Esophagus (tissue), 2 donors: ENCODE measurements around the gene ZNRF2. TPM values are rescaled to one million over a fixed set of nuclear protein-coding genes. Genes with fewer than 3 reads are reported as not detected.

Experiments used
- H3K27ac ChIP-seq, 2 donors: one replicate each; pipeline ENCODE4 v1.5.1; 2013; ENCODE audit warnings: low read depth in 2 of 2, mild to moderate bottlenecking in 2 of 2, inconsistent platforms in 1 of 2, low read length in 1 of 2, moderate library complexity in 1 of 2
- H3K27me3 ChIP-seq, 2 donors: one replicate each; pipeline ENCODE4 v1.6.1; 2013; ENCODE audit warnings: low read length in 2 of 2, control low read depth in 1 of 2, mild to moderate bottlenecking in 1 of 2; ENCODE audit not compliant: insufficient read depth in 2 of 2, control insufficient read depth in 1 of 2
- H3K36me3 ChIP-seq, 2 donors: one replicate each; pipeline ENCODE4 v1.6.1; 2013; ENCODE audit warnings: low read length in 1 of 2; ENCODE audit not compliant: control insufficient read depth in 2 of 2, insufficient read depth in 2 of 2
- H3K4me1 ChIP-seq, 2 donors: one replicate each; pipeline ENCODE4 v1.6.1; 2013; ENCODE audit warnings: low read length in 1 of 2; ENCODE audit not compliant: control insufficient read depth in 2 of 2, insufficient read depth in 2 of 2
- H3K4me3 ChIP-seq, 2 donors: one replicate each; pipeline ENCODE4 v1.5.1; 2013; ENCODE audit warnings: low read length in 2 of 2, mild to moderate bottlenecking in 2 of 2, low read depth in 1 of 2, moderate library complexity in 1 of 2
- H3K9me3 ChIP-seq, 2 donors: one replicate each; pipeline ENCODE4 v1.6.1; 2013; ENCODE audit warnings: mild to moderate bottlenecking in 2 of 2, low read depth in 1 of 2, low read length in 1 of 2, moderate library complexity in 1 of 2; ENCODE audit not compliant: control insufficient read depth in 2 of 2, insufficient read depth in 1 of 2
- WGBS, 2 donors: extraction: QIAGEN DNeasy Blood & Tissue Kit; methylation state at CpG; one replicate each; pipeline ENCODE4 v1.1.7; 2013; 5-methylcytosine and 5-hydroxymethylcytosine counted together
- polyA plus RNA-seq, 2 donors: library from polyadenylated mRNA; stranded (reverse); fragments of 200-250 nt; gene quantifications; one replicate each; pipeline ENCODE4 v1.2.3, GENCODE V29; 2013
- donor health status: healthy with polysubstance abuse.
- donor health status: Bipolar disorder and iron deficiency.

The ZNRF2 gene
- polyA plus RNA-seq, 2 donors = 7.9 to 9.0 TPM

DNA sequence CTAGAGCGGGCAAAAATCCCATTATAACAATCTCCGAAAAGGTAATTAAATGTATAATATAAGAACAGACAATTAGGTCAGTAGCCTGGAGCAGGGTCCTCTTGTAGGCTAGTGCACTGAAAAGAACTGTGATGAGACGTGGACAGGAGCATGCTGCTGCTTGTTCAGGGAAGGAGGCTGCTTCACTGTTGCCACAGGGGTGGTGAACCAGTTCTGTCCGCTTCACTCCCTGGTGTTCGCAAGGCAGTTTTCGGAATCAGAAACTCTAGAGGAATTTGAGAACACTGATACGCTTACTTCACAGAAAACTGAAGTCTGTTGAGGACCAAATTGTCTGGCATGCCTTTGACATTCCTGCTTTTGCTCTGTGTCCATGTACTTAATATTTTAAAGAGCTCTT, 17.4 kb downstream of the ZNRF2 start:
- Histone ChIP-seq H3K4me3 (no peak overlapping the region), H3K9me3 (no peaks in the 10 kb centered on the region), H3K36me3 (no peaks in the 10 kb centered on the region), H3K27ac (no peak overlapping the region), H3K4me1 (no peaks in the 10 kb centered on the region), H3K27me3 (no peaks in the 10 kb centered on the region)
- 58 to 71% methylated on average over 7 of the region's 7 CpGs for WGBS, 2 donors

DNA sequence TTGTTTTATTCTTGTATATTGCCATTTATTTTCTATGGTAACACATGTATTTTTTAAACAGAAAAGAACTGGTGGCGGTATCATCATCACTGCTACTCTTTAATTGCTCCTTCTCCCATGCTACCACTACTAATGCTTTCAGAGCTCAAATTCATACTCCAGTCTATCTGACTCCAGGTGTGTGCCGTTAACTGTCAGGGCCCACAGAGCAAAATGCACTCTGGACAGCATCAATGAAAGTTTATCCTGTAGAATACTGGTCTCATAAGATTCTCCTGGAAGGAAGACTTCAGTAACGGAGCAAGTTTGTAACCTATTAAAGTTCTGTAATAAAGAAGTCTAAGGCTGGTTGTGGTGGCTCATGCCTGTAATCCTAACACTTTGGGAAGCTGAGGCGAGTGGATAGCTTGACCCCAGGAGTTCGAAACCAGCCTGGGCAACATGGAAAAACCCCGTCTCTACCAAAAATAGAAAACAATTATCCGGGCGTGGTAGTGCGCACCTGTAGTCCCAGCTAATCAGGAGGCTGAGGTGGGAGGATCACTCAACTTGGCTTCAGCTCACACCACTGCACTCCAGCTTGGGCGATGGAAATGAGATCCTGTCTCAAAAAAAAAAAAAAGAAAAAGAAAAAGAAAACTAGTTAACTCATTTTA, 18.4 kb downstream of the ZNRF2 start:
- no peaks in the 10 kb centered on the region for H3K4me1 ChIP-seq
- no peaks in the 10 kb centered on the region for H3K27me3 ChIP-seq
- 95 to 97% methylated on average over 10 of the region's 10 CpGs for WGBS, 2 donors
- H3K36me3 ChIP-seq = no peaks in the 10 kb centered on the region
- no peak overlapping the region for H3K4me3 ChIP-seq
- H3K27ac ChIP-seq = no peak overlapping the region
- no peaks in the 10 kb centered on the region for H3K9me3 ChIP-seq

GRCh38 chr7:30303312-30304039, 19.1 kb downstream of the ZNRF2 start:
- Histone ChIP-seq H3K4me3 (no peak overlapping the region), H3K27me3 (no peaks in the 10 kb centered on the region), H3K36me3 (no peaks in the 10 kb centered on the region), H3K27ac (no peak overlapping the region), H3K4me1 (no peaks in the 10 kb centered on the region), H3K9me3 (no peaks in the 10 kb centered on the region)
- 90 to 91% methylated on average over 1 of the region's 1 CpG for WGBS, 2 donors

- Histone ChIP-seq H3K27ac (no peak overlapping the region), H3K4me3 (no peak overlapping the region), H3K27me3 (no peaks in the 10 kb centered on the region), H3K9me3 (no peaks in the 10 kb centered on the region), H3K4me1 (no peaks in the 10 kb centered on the region), H3K36me3 (no peaks in the 10 kb centered on the region)
- 72 to 73% methylated on average over 1 of the region's 1 CpG for WGBS, 2 donors
Observed at GRCh38 chr7:30304177-30304884, 19.9 kb downstream of the ZNRF2 start.

DNA sequence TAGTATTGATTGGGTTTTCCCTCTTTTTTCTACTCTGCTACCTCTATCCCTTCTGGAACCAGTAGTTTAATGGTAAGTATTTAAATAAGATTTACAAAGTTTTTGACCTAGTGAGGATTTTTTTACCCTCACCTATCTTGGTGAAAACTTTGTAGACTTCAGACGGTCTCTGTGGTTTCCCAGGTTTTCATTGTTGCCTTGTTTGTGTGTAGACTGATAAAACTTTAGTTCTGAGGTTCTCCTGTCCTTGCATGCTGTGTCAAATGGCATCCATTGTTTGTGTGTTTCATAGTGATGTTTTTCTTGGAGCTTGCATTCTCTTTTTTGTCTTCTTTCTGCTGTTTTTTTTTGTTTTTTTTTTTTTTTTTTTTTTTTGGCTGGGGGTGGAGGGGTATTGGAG, 22.6 kb downstream of the ZNRF2 start:
- Histone ChIP-seq H3K27ac (no peak overlapping the region), H3K4me1 (peaks cover 0 to 2% of the 10 kb centered on the region in 2 donors)
- WGBS, 2 donors = 68 to 82% methylated on average over 1 of the region's 1 CpG

DNA sequence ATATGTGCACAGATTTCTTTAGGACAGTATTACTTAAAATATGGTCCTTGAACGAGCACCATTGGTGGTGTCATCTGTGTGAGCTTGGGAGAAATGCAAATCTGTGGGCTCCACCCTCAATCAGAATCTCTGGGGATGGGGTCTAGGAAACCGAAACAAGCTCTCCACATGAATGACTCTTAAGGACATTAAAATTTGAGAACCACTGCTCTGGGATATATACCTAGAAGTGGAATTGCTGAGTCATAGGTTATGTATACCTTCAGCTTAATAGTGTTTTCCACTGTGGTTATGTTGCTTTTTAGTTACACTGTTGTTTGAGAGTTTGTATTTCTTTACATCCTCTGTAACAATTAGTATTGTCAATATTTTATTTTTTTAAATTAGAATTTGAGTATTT, 24.0 kb downstream of the ZNRF2 start:
- H3K4me3 ChIP-seq = no peak overlapping the region
- 84 to 90% methylated on average over 2 of the region's 2 CpGs for WGBS, 2 donors
- H3K27ac ChIP-seq = no peak overlapping the region
- H3K27me3 ChIP-seq = no peaks in the 10 kb centered on the region
- peaks cover 0 to 2% of the 10 kb centered on the region in 2 donors for H3K4me1 ChIP-seq
- H3K9me3 ChIP-seq = no peaks in the 10 kb centered on the region
- H3K36me3 ChIP-seq = no peaks in the 10 kb centered on the region

More for the DNA sequence above, 22.6 kb downstream of the ZNRF2 start:
- no peaks in the 10 kb centered on the region for H3K36me3 ChIP-seq
- no peaks in the 10 kb centered on the region for H3K9me3 ChIP-seq
- no peak overlapping the region for H3K4me3 ChIP-seq
- H3K27me3 ChIP-seq = no peaks in the 10 kb centered on the region

GRCh38 chr7:30309302-30309701, 24.9 kb downstream of the ZNRF2 start:
- Histone ChIP-seq H3K27me3 (no peaks in the 10 kb centered on the region), H3K27ac (no peak overlapping the region), H3K4me3 (no peak overlapping the region), H3K4me1 (peaks cover 0 to 2% of the 10 kb centered on the region in 2 donors), H3K9me3 (no peaks in the 10 kb centered on the region), H3K36me3 (no peaks in the 10 kb centered on the region)
- 69 to 70% methylated on average over 1 of the region's 1 CpG for WGBS, 2 donors

GRCh38 chr7:30309842-30310435, 25.5 kb downstream of the ZNRF2 start:
- H3K27me3 ChIP-seq = no peaks in the 10 kb centered on the region
- H3K4me3 ChIP-seq = no peak overlapping the region
- no peaks in the 10 kb centered on the region for H3K36me3 ChIP-seq
- H3K9me3 ChIP-seq = no peaks in the 10 kb centered on the region
- H3K4me1 ChIP-seq = peaks cover 0 to 2% of the 10 kb centered on the region in 2 donors
- H3K27ac ChIP-seq = peak overlapping the region in 1 of 2 donors; percentile 55
- 60 to 62% methylated on average over 2 of the region's 2 CpGs for WGBS, 2 donors

DNA sequence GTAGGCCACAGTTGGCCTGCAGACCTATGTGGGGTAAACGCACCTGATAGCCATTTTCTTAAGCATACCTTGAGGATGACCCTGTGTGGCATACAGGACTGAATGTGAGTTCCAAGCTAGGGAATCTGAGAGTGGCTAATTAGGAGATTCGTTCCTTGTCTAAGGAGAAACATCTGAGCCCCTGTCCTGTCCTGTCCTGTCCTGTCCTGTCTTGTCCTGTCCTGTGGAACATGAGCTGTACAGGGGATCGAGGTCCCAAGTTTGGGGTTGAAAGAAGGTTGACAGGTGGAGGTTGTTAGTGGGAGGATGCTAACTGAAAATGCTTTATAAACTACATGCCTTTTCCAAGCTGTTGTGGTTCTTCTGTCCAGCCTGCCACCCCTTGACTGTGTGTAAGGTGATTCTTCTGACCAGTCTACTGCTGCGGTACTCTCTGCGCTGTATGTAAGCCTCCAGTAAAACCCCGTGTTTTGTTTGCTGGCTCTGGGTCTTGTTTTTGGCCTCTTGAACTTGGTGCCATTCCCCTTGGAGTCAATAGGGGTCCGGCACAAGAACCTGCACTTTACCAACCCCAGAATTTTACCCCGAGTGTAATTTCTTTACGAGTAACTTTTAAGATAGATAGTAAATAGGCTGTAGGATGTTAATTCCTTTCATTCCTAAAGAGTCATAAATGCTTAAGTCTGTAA, 26.4 kb downstream of the ZNRF2 start:
- no peak overlapping the region for H3K4me3 ChIP-seq
- no peaks in the 10 kb centered on the region for H3K27me3 ChIP-seq
- H3K9me3 ChIP-seq = no peaks in the 10 kb centered on the region
- 86 to 92% methylated on average over 9 of the region's 9 CpGs for WGBS, 2 donors
- H3K4me1 ChIP-seq = peaks cover 0 to 2% of the 10 kb centered on the region in 2 donors
- H3K27ac ChIP-seq = peak overlapping the region; percentile 32 to 47
- no peaks in the 10 kb centered on the region for H3K36me3 ChIP-seq
